HL-60 (cell line): ENCODE data around the gene IFNE.

Source experiments
- POLR2AphosphoS5 ChIP-seq: IDR thresholded peaks from 2 replicates; pipeline ENCODE4 v1.6.1; 2012; ENCODE audit warnings: low read depth
- SPI1 ChIP-seq: IDR thresholded peaks from 2 replicates; pipeline ENCODE4 v1.6.1; 2012; ENCODE audit warnings: low read depth, mild to moderate bottlenecking, borderline replicate concordance
- TF ChIP-seq, protein P1 (sequence below): IDR thresholded peaks from one replicate; pipeline ENCODE4 v1.5.1; 2011; ENCODE audit warnings: low read length, control low read depth, inconsistent platforms; ENCODE audit not compliant: insufficient read depth

GRCh38 chr9:21504113-21504512, 22.0 kb upstream of the IFNE start:
- TF ChIP-seq, protein P1, sequence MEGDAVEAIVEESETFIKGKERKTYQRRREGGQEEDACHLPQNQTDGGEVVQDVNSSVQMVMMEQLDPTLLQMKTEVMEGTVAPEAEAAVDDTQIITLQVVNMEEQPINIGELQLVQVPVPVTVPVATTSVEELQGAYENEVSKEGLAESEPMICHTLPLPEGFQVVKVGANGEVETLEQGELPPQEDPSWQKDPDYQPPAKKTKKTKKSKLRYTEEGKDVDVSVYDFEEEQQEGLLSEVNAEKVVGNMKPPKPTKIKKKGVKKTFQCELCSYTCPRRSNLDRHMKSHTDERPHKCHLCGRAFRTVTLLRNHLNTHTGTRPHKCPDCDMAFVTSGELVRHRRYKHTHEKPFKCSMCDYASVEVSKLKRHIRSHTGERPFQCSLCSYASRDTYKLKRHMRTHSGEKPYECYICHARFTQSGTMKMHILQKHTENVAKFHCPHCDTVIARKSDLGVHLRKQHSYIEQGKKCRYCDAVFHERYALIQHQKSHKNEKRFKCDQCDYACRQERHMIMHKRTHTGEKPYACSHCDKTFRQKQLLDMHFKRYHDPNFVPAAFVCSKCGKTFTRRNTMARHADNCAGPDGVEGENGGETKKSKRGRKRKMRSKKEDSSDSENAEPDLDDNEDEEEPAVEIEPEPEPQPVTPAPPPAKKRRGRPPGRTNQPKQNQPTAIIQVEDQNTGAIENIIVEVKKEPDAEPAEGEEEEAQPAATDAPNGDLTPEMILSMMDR: no peak
- TF ChIP-seq POLR2AphosphoS5 (no peak), SPI1 (no peak)
